ENCODE measurements around the gene NOP9.

NOP9 gene

GRCh38 chr14:24296341-24297157, 3.1 kb upstream of the NOP9 start:
- no peak overlapping the region for H3K27ac ChIP-seq (ENCODE audit: low read depth, low read length)

GRCh38 chr14:24297190-24297964, 2.3 kb upstream of the NOP9 start:
- peak; percentile 85 for DNase-seq

More at GRCh38 chr14:24296341-24297157, 3.1 kb upstream of the NOP9 start:
- H3K4ac ChIP-seq (ENCODE audit: low read depth, low read length), result no peak overlapping the region
- no peak overlapping the region for H4K8ac ChIP-seq (ENCODE audit: low read depth, low read length)
- no peaks in the 10 kb centered on the region for H3K27me3 ChIP-seq (ENCODE audit: insufficient read depth, low read length, poor library complexity)
- peaks cover 14% of the 10 kb centered on the region for H3K79me1 ChIP-seq (ENCODE audit: low read length)
- peak overlapping the region; percentile 63 for H3K56ac ChIP-seq (ENCODE audit: low read length)
- no peak overlapping the region for H3K18ac ChIP-seq (ENCODE audit: low read length)
- peak overlapping the region; percentile 24 for H3K9ac ChIP-seq (ENCODE audit: low read length)
- no peak overlapping the region for H2AK5ac ChIP-seq (ENCODE audit: low read length)
- H4K5ac ChIP-seq (ENCODE audit: low read length), result no peak overlapping the region
- H2BK15ac ChIP-seq (replicated peaks; ENCODE audit: low read depth), result no peak overlapping the region
- no peak overlapping the region for H3K23ac ChIP-seq (ENCODE audit: low read length)
- no CpG with 5 or more reads among the region's 12 CpGs for WGBS (ENCODE audit: extremely low coverage, insufficient coverage, low lambda C conversion rate)
- no peak overlapping the region for H3K4me3 ChIP-seq (ENCODE audit: low read length)
- no peak overlapping the region for H3K4me2 ChIP-seq (ENCODE audit: low read length)
- H3K36me3 ChIP-seq (ENCODE audit: control insufficient read depth, insufficient read depth, low read length), result no peaks in the 10 kb centered on the region
- H3K4me1 ChIP-seq (ENCODE audit: control insufficient read depth, low read depth, low read length), result peaks cover 8% of the 10 kb centered on the region
- H3K79me2 ChIP-seq (ENCODE audit: control insufficient read depth, insufficient read depth, low read length), result peaks cover 10% of the 10 kb centered on the region
- H2BK5ac ChIP-seq (ENCODE audit: low read length), result no peak overlapping the region
- DNase-seq, result peak; percentile 97
- H2BK120ac ChIP-seq (ENCODE audit: low read depth, low read length), result no peak overlapping the region

GRCh38 chr14:24298892-24299254, 777 bp upstream of the NOP9 start:
- Histone ChIP-seq H2BK120ac (ENCODE audit: low read depth, low read length) (no peak overlapping the region), H3K9ac (ENCODE audit: low read length) (peak overlapping the region; percentile 93), H3K36me3 (ENCODE audit: control insufficient read depth, insufficient read depth, low read length) (peaks cover 3% of the 10 kb centered on the region), H2BK15ac (replicated peaks; ENCODE audit: low read depth) (no peak overlapping the region), H4K5ac (ENCODE audit: low read length) (no peak overlapping the region), H3K4ac (ENCODE audit: low read depth, low read length) (no peak overlapping the region), H2BK5ac (ENCODE audit: low read length) (no peak overlapping the region), H3K4me1 (ENCODE audit: control insufficient read depth, low read depth, low read length) (peaks cover 8% of the 10 kb centered on the region), H3K79me1 (ENCODE audit: low read length) (peaks cover 15% of the 10 kb centered on the region), H3K27me3 (ENCODE audit: insufficient read depth, low read length, poor library complexity) (no peaks in the 10 kb centered on the region), H3K4me2 (ENCODE audit: low read length) (peak overlapping the region; percentile 91), H3K27ac (ENCODE audit: low read depth, low read length) (no peak overlapping the region), H3K18ac (ENCODE audit: low read length) (no peak overlapping the region), H3K56ac (ENCODE audit: low read length) (peak overlapping the region; percentile 95), H3K4me3 (ENCODE audit: low read length) (peak overlapping the region; percentile 84), H3K23ac (ENCODE audit: low read length) (peak overlapping the region; percentile 86), H3K79me2 (ENCODE audit: control insufficient read depth, insufficient read depth, low read length) (peaks cover 10% of the 10 kb centered on the region), H2AK5ac (ENCODE audit: low read length) (no peak overlapping the region), H4K8ac (ENCODE audit: low read depth, low read length) (no peak overlapping the region)
- WGBS (ENCODE audit: extremely low coverage, insufficient coverage, low lambda C conversion rate), result no CpG with 5 or more reads among the region's 7 CpGs
- peak; percentile 59 for DNase-seq

More at GRCh38 chr14:24297190-24297964, 2.3 kb upstream of the NOP9 start:
- Histone ChIP-seq H4K8ac (ENCODE audit: low read depth, low read length) (no peak overlapping the region), H2BK15ac (replicated peaks; ENCODE audit: low read depth) (no peak overlapping the region), H4K5ac (ENCODE audit: low read length) (no peak overlapping the region), H3K9ac (ENCODE audit: low read length) (no peak overlapping the region), H3K27me3 (ENCODE audit: insufficient read depth, low read length, poor library complexity) (no peaks in the 10 kb centered on the region), H3K79me2 (ENCODE audit: control insufficient read depth, insufficient read depth, low read length) (peaks cover 10% of the 10 kb centered on the region), H3K4me2 (ENCODE audit: low read length) (no peak overlapping the region), H3K36me3 (ENCODE audit: control insufficient read depth, insufficient read depth, low read length) (peaks cover 2% of the 10 kb centered on the region), H3K23ac (ENCODE audit: low read length) (no peak overlapping the region), H3K18ac (ENCODE audit: low read length) (no peak overlapping the region), H3K79me1 (ENCODE audit: low read length) (peaks cover 15% of the 10 kb centered on the region), H3K4me3 (ENCODE audit: low read length) (no peak overlapping the region), H3K4me1 (ENCODE audit: control insufficient read depth, low read depth, low read length) (peaks cover 8% of the 10 kb centered on the region), H2BK120ac (ENCODE audit: low read depth, low read length) (no peak overlapping the region), H2BK5ac (ENCODE audit: low read length) (no peak overlapping the region), H3K56ac (ENCODE audit: low read length) (no peak overlapping the region), H3K4ac (ENCODE audit: low read depth, low read length) (no peak overlapping the region), H3K27ac (ENCODE audit: low read depth, low read length) (no peak overlapping the region), H2AK5ac (ENCODE audit: low read length) (no peak overlapping the region)
- WGBS (ENCODE audit: extremely low coverage, insufficient coverage, low lambda C conversion rate), result no CpG with 5 or more reads among the region's 5 CpGs

GRCh38 chr14:24300326-24300980, 803 bp downstream of the NOP9 start:
- Histone ChIP-seq H3K79me1 (ENCODE audit: low read length) (peaks cover 15% of the 10 kb centered on the region), H2BK15ac (replicated peaks; ENCODE audit: low read depth) (no peak overlapping the region), H3K23ac (ENCODE audit: low read length) (no peak overlapping the region), H3K56ac (ENCODE audit: low read length) (peak overlapping the region; percentile 90), H2BK5ac (ENCODE audit: low read length) (no peak overlapping the region), H3K4ac (ENCODE audit: low read depth, low read length) (no peak overlapping the region), H3K4me1 (ENCODE audit: control insufficient read depth, low read depth, low read length) (peaks cover 8% of the 10 kb centered on the region), H3K36me3 (ENCODE audit: control insufficient read depth, insufficient read depth, low read length) (peaks cover 5% of the 10 kb centered on the region), H3K18ac (ENCODE audit: low read length) (no peak overlapping the region), H2AK5ac (ENCODE audit: low read length) (no peak overlapping the region), H2BK120ac (ENCODE audit: low read depth, low read length) (no peak overlapping the region), H3K4me2 (ENCODE audit: low read length) (peak overlapping the region; percentile 80), H3K4me3 (ENCODE audit: low read length) (peak overlapping the region; percentile 87), H4K8ac (ENCODE audit: low read depth, low read length) (no peak overlapping the region), H3K9ac (ENCODE audit: low read length) (peak overlapping the region; percentile 86), H3K79me2 (ENCODE audit: control insufficient read depth, insufficient read depth, low read length) (peaks cover 10% of the 10 kb centered on the region), H3K27me3 (ENCODE audit: insufficient read depth, low read length, poor library complexity) (no peaks in the 10 kb centered on the region), H3K27ac (ENCODE audit: low read depth, low read length) (no peak overlapping the region), H4K5ac (ENCODE audit: low read length) (no peak overlapping the region)
- WGBS (ENCODE audit: extremely low coverage, insufficient coverage, low lambda C conversion rate), result no CpG with 5 or more reads among the region's 16 CpGs
- no peak for DNase-seq

GRCh38 chr14:24304019-24304387, 4.4 kb downstream of the NOP9 start:
- Histone ChIP-seq H3K27me3 (ENCODE audit: insufficient read depth, low read length, poor library complexity) (no peaks in the 10 kb centered on the region), H3K56ac (ENCODE audit: low read length) (no peak overlapping the region), H3K4me2 (ENCODE audit: low read length) (no peak overlapping the region), H3K27ac (ENCODE audit: low read depth, low read length) (no peak overlapping the region), H3K4ac (ENCODE audit: low read depth, low read length) (no peak overlapping the region), H2AK5ac (ENCODE audit: low read length) (no peak overlapping the region), H3K9ac (ENCODE audit: low read length) (no peak overlapping the region), H2BK15ac (replicated peaks; ENCODE audit: low read depth) (no peak overlapping the region), H2BK120ac (ENCODE audit: low read depth, low read length) (no peak overlapping the region), H3K4me3 (ENCODE audit: low read length) (no peak overlapping the region), H3K4me1 (ENCODE audit: control insufficient read depth, low read depth, low read length) (peaks cover 5% of the 10 kb centered on the region), H3K79me1 (ENCODE audit: low read length) (peaks cover 15% of the 10 kb centered on the region), H4K5ac (ENCODE audit: low read length) (no peak overlapping the region), H3K36me3 (ENCODE audit: control insufficient read depth, insufficient read depth, low read length) (peaks cover 7% of the 10 kb centered on the region), H3K18ac (ENCODE audit: low read length) (no peak overlapping the region), H4K8ac (ENCODE audit: low read depth, low read length) (no peak overlapping the region), H3K23ac (ENCODE audit: low read length) (no peak overlapping the region), H3K79me2 (ENCODE audit: control insufficient read depth, insufficient read depth, low read length) (peaks cover 10% of the 10 kb centered on the region), H2BK5ac (ENCODE audit: low read length) (no peak overlapping the region)
- DNase-seq, result no peak
- no CpG with 5 or more reads among the region's 11 CpGs for WGBS (ENCODE audit: extremely low coverage, insufficient coverage, low lambda C conversion rate)
